MM.1S (cell line): ENCODE results near the gene CCDC134.

Experiments
- DNase-seq: peaks from one replicate; pipeline ENCODE4 v3.0.0-alpha.2; 2015
- H2AFZ ChIP-seq: fragments of 300-600 bp; sonication (generic); 2 replicates; pipeline ENCODE4 v1.6.0; 2016; ENCODE audit warnings: antibody characterized with exemption, low read length
- H3F3A ChIP-seq: fragments of 300-600 bp; sonication (generic); 2 replicates; pipeline ENCODE4 v1.6.1; 2016; ENCODE audit warnings: mild to moderate bottlenecking, antibody characterized with exemption, low read length, moderate library complexity, mixed read lengths; ENCODE audit not compliant: insufficient read depth
- H3K27ac ChIP-seq: fragments of 300-600 bp; sonication (generic); 2 replicates; pipeline ENCODE4 v1.5.1; 2016; ENCODE audit warnings: mild to moderate bottlenecking, low read length
- H3K27me3 ChIP-seq: fragments of 300-600 bp; sonication (generic); replicated peaks from 2 replicates; pipeline ENCODE4 v1.6.0; 2016; ENCODE audit warnings: low read length; ENCODE audit not compliant: insufficient read depth
- H3K36me3 ChIP-seq: fragments of 300-600 bp; sonication (generic); replicated peaks from 2 replicates; pipeline ENCODE4 v1.6.1; 2016; ENCODE audit warnings: mild to moderate bottlenecking, low read length, mixed read lengths; ENCODE audit not compliant: insufficient read depth
- H3K4me1 ChIP-seq: fragments of 300-600 bp; sonication (generic); 2 replicates; pipeline ENCODE4 v1.6.1; 2016; ENCODE audit warnings: low read length, mixed read lengths
- H3K4me2 ChIP-seq: fragments of 300-600 bp; sonication (generic); 2 replicates; pipeline ENCODE4 v1.6.0; 2016; ENCODE audit warnings: low read depth, low read length
- H3K4me3 ChIP-seq: fragments of 300-600 bp; sonication (generic); 2 replicates; pipeline ENCODE4 v1.5.1; 2016; ENCODE audit warnings: low read length, mixed read lengths
- H3K79me2 ChIP-seq: fragments of 300-600 bp; sonication (generic); 2 replicates; pipeline ENCODE4 v1.6.1; 2016; ENCODE audit warnings: mixed run types, low read length, mixed read lengths
- H3K9ac ChIP-seq: fragments of 300-600 bp; sonication (generic); 2 replicates; pipeline ENCODE4 v1.6.1; 2016; ENCODE audit warnings: low read length, mixed read lengths
- H3K9me2 ChIP-seq: fragments of 300-600 bp; sonication (generic); replicated peaks from 2 replicates; pipeline ENCODE4 v1.6.1; 2016; ENCODE audit warnings: mild to moderate bottlenecking, low read length, mixed read lengths; ENCODE audit not compliant: insufficient read depth
- H3K9me3 ChIP-seq: fragments of 300-600 bp; sonication (generic); replicated peaks from 2 replicates; pipeline ENCODE4 v1.6.1; 2016; ENCODE audit warnings: mild to moderate bottlenecking, low read length, mixed read lengths; ENCODE audit not compliant: insufficient read depth
- H4K20me1 ChIP-seq: fragments of 300-600 bp; sonication (generic); 2 replicates; pipeline ENCODE4 v1.6.1; 2016; ENCODE audit warnings: mild to moderate bottlenecking, low read length, moderate library complexity, mixed read lengths; ENCODE audit not compliant: insufficient read depth
- CTCF ChIP-seq: fragments of 300-600 bp; sonication (generic); IDR thresholded peaks from 2 replicates; pipeline ENCODE4 v1.5.1; 2016; ENCODE audit warnings: antibody characterized with exemption, low read length, mixed read lengths
- EZH2 ChIP-seq: fragments of 300-600 bp; sonication (generic); optimal IDR thresholded peaks from 2 replicates; pipeline ENCODE3; 2017; ENCODE audit warnings: low read depth, mild to moderate bottlenecking, antibody characterized with exemption, low read length, mixed read lengths
- EZH2phosphoT487 ChIP-seq: fragments of 300-600 bp; sonication (generic); IDR thresholded peaks from 2 replicates; pipeline ENCODE4 v1.6.1; 2018; ENCODE audit warnings: antibody characterized with exemption, low read length

CCDC134 gene

GRCh38 chr22:41847300-41847699 is 46.8 kb downstream of the CCDC134 start:
- Histone ChIP-seq H4K20me1 (peaks cover 86% of the 10 kb centered on the region), H3K4me1 (no peaks in the 10 kb centered on the region; the same call in 1 of the 2 replicates), H3K4me2 (no peak overlapping the region), H3K36me3 (peaks cover 12% of the 10 kb centered on the region; the same call in 1 of the 2 replicates), H3K9me3 (no peaks in the 10 kb centered on the region), H3K27ac (no peak overlapping the region), H3F3A (0 out of 2 replicates have a peak, but pooled peaks cover 4% of the 10 kb centered on the region), H3K9me2 (no peaks in the 10 kb centered on the region), H2AFZ (no peak overlapping the region), H3K9ac (no peak overlapping the region), H3K79me2 (peaks cover 97% of the 10 kb centered on the region), H3K4me3 (no peak overlapping the region), H3K27me3 (no peaks in the 10 kb centered on the region)
- DNase-seq, result no peak
- no peak for TF ChIP-seq EZH2

GRCh38 chr22:41848468-41848867 is 48.0 kb downstream of the CCDC134 start:
- H3K27me3 ChIP-seq, result no peaks in the 10 kb centered on the region
- TF ChIP-seq CTCF (no peak), EZH2phosphoT487 (no peak), EZH2 (no peak)
- no peaks in the 10 kb centered on the region for H3K9me2 ChIP-seq
- H3K27ac ChIP-seq, result no peak overlapping the region
- H3K79me2 ChIP-seq, result peaks cover 97% of the 10 kb centered on the region
- no peak overlapping the region for H3K4me2 ChIP-seq
- H3K9ac ChIP-seq, result no peak overlapping the region
- peaks cover 85% of the 10 kb centered on the region for H4K20me1 ChIP-seq
- H3K4me1 ChIP-seq, result no peaks in the 10 kb centered on the region
- no peaks in the 10 kb centered on the region for H3K9me3 ChIP-seq
- no peak overlapping the region for H3K4me3 ChIP-seq
- H2AFZ ChIP-seq, result no peak overlapping the region
- H3F3A ChIP-seq, result 0 out of 2 replicates have a peak, but pooled peaks cover 4% of the 10 kb centered on the region
- no peak for DNase-seq
- H3K36me3 ChIP-seq, result 0 out of 2 replicates have a peak, but pooled peaks cover 6% of the 10 kb centered on the region

GRCh38 chr22:41856469-41856868 is 56.0 kb downstream of the CCDC134 start:
- H4K20me1 ChIP-seq, result peaks cover 69% of the 10 kb centered on the region
- H3F3A ChIP-seq, result no peaks in the 10 kb centered on the region
- H3K27ac ChIP-seq, result no peak overlapping the region
- H3K9me2 ChIP-seq, result no peaks in the 10 kb centered on the region
- H3K9ac ChIP-seq, result no peak overlapping the region
- no peaks in the 10 kb centered on the region for H3K9me3 ChIP-seq
- H3K27me3 ChIP-seq, result no peaks in the 10 kb centered on the region
- H3K79me2 ChIP-seq, result peaks cover 99% of the 10 kb centered on the region
- no peaks in the 10 kb centered on the region for H3K4me1 ChIP-seq
- H3K4me3 ChIP-seq, result no peak overlapping the region
- no peak for TF ChIP-seq EZH2phosphoT487
- no peak for TF ChIP-seq EZH2
- no peak overlapping the region for H2AFZ ChIP-seq
- 0 out of 2 replicates have a peak, but pooled peaks cover 7% of the 10 kb centered on the region for H3K36me3 ChIP-seq
- no peak overlapping the region for H3K4me2 ChIP-seq
- DNase-seq, result no peak

GRCh38 chr22:41857155-41857859 is 56.8 kb downstream of the CCDC134 start:
- no peak for DNase-seq
- Histone ChIP-seq H3K4me1 (no peaks in the 10 kb centered on the region), H3F3A (no peaks in the 10 kb centered on the region)

More at GRCh38 chr22:41857155-41857859, 56.8 kb downstream of the CCDC134 start:
- Histone ChIP-seq H3K9me3 (no peaks in the 10 kb centered on the region), H3K9ac (no peak overlapping the region), H2AFZ (no peak overlapping the region), H4K20me1 (peaks cover 69% of the 10 kb centered on the region), H3K9me2 (no peaks in the 10 kb centered on the region), H3K27me3 (no peaks in the 10 kb centered on the region), H3K4me3 (no peak overlapping the region), H3K4me2 (no peak overlapping the region), H3K36me3 (0 out of 2 replicates have a peak, but pooled peaks cover 7% of the 10 kb centered on the region), H3K27ac (no peak overlapping the region), H3K79me2 (peaks cover 99% of the 10 kb centered on the region)
- TF ChIP-seq EZH2 (no peak), EZH2phosphoT487 (no peak), CTCF (peak; percentile 58)
